HepG2 (cell line): Measurements from ENCODE around the gene CTNNA3. TPM values are rescaled to one million over a fixed set of nuclear protein-coding genes. Genes with fewer than 3 reads are reported as not detected.

Experiments used
- AKAP8 ChIP-seq: sonication (generic); formaldehyde crosslinking; IDR thresholded peaks from 2 replicates; pipeline ENCODE4 v1.5.1; 2020; ENCODE audit warnings: mild to moderate bottlenecking, missing genetic modification reagents
- ESRRA ChIP-seq: sonication (generic); formaldehyde crosslinking; IDR thresholded peaks from 2 replicates; pipeline ENCODE4 v1.5.1; 2020; ENCODE audit warnings: mild to moderate bottlenecking, low read depth, missing genetic modification reagents
- FOSL1 ChIP-seq: sonication (generic); formaldehyde crosslinking; IDR thresholded peaks from 2 replicates; pipeline ENCODE4 v1.9.0; 2021; ENCODE audit warnings: missing genetic modification reagents, borderline replicate concordance
- KLF13 ChIP-seq: sonication (generic); formaldehyde crosslinking; IDR thresholded peaks from 2 replicates; pipeline ENCODE4 v1.4.0; 2020; ENCODE audit warnings: mild to moderate bottlenecking, missing genetic modification reagents
- MYC ChIP-seq: sonication (generic); formaldehyde crosslinking; IDR thresholded peaks from 2 replicates; pipeline ENCODE4 v1.9.0; 2021; ENCODE audit warnings: missing genetic modification reagents, borderline replicate concordance
- SRSF1 ChIP-seq: fragments of 200-400 bp; formaldehyde crosslinking; optimal IDR thresholded peaks from 2 replicates; pipeline ENCODE3; 2017; ENCODE audit warnings: mild to moderate bottlenecking, low read depth, low read length, moderate library complexity
- ZNF101 ChIP-seq: sonication (generic); formaldehyde crosslinking; IDR thresholded peaks from 2 replicates; pipeline ENCODE4 v1.4.0; 2020; ENCODE audit warnings: mild to moderate bottlenecking, low read depth, missing genetic modification reagents, borderline replicate concordance
- polyA plus RNA-seq, 8 experiments: library from polyadenylated mRNA; depleted of rRNA in 3 of 8; stranded (reverse) in 7 of 8; unstranded in 1 of 8; fragments of >200 nt; fragmentation: Illumina TruSeq in 4 of 8; extraction: Trizol in 4 of 8; gene quantifications; 2 replicates each; pipeline versions ENCODE4 v1.2.1 to v1.2.3, GENCODE V29; 2011 to 2016; ENCODE audit warnings: low read depth in 4 of 8, missing spikeins in 1 of 8, mixed read lengths in 1 of 8; ENCODE audit not compliant: insufficient read depth in 1 of 8
- total RNA-seq, 5 experiments: library from RNA; depleted of rRNA; stranded (reverse); fragments of >200 nt; fragmentation: Illumina TruSeq; extraction: Trizol; gene quantifications; 2 replicates each; pipeline ENCODE4 v1.2.3, GENCODE V29; 2016; ENCODE audit warnings: low read depth in 1 of 5
- TF ChIP-seq, protein P1 (sequence below): sonication (generic); formaldehyde crosslinking; IDR thresholded peaks from one replicate; pipeline ENCODE4 v1.5.1; 2020; ENCODE audit warnings: mild to moderate bottlenecking, missing genetic modification reagents; ENCODE audit errors: not compliant biosample characterization
- TF ChIP-seq, protein P2 (sequence below): sonication (generic); formaldehyde crosslinking; IDR thresholded peaks from 2 replicates; pipeline ENCODE4 v1.5.0; 2020; ENCODE audit warnings: missing genetic modification reagents

CTNNA3 gene
- total and polyA plus RNA-seq, 2 of the 13 experiments (the other 11 are each of a cell fraction or from before 2014, with no cell fraction given) = not detected

DNA sequence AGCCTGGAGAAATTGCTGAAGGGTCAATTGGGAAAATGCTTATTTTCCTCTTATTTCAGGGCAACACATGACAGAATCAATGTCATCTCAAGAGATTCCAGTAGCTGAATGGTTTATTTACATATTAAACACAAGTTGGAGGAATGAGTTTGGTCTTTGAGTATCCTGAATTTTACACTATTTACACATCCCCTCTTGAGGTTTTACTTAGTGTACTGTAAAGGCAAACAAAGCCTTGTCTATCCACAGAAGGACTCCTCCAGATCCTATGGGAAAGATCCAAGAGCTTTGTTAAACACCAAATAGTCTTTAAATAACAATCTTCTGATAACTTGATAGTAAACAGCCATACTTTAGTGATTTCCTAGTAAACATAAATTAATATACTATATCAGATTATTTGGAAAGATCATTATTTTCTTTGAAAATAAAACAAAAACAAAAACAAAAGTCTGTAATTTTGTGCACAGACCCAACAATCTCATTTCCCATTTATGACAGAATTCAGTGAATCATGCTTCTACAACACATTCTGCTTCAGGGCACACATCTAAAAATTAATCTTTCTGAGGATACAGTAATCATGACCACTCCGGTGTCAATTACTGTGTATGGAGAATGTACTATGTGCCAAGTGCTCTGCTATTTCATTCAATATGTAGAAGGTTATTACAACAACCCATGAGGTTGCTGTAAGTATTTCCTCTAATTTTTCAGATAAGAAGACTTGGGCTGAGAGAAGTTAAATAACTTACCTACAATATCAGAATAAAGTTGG, 1345.2 kb downstream of the CTNNA3 start (continued):
- TF ChIP-seq, protein P1, sequence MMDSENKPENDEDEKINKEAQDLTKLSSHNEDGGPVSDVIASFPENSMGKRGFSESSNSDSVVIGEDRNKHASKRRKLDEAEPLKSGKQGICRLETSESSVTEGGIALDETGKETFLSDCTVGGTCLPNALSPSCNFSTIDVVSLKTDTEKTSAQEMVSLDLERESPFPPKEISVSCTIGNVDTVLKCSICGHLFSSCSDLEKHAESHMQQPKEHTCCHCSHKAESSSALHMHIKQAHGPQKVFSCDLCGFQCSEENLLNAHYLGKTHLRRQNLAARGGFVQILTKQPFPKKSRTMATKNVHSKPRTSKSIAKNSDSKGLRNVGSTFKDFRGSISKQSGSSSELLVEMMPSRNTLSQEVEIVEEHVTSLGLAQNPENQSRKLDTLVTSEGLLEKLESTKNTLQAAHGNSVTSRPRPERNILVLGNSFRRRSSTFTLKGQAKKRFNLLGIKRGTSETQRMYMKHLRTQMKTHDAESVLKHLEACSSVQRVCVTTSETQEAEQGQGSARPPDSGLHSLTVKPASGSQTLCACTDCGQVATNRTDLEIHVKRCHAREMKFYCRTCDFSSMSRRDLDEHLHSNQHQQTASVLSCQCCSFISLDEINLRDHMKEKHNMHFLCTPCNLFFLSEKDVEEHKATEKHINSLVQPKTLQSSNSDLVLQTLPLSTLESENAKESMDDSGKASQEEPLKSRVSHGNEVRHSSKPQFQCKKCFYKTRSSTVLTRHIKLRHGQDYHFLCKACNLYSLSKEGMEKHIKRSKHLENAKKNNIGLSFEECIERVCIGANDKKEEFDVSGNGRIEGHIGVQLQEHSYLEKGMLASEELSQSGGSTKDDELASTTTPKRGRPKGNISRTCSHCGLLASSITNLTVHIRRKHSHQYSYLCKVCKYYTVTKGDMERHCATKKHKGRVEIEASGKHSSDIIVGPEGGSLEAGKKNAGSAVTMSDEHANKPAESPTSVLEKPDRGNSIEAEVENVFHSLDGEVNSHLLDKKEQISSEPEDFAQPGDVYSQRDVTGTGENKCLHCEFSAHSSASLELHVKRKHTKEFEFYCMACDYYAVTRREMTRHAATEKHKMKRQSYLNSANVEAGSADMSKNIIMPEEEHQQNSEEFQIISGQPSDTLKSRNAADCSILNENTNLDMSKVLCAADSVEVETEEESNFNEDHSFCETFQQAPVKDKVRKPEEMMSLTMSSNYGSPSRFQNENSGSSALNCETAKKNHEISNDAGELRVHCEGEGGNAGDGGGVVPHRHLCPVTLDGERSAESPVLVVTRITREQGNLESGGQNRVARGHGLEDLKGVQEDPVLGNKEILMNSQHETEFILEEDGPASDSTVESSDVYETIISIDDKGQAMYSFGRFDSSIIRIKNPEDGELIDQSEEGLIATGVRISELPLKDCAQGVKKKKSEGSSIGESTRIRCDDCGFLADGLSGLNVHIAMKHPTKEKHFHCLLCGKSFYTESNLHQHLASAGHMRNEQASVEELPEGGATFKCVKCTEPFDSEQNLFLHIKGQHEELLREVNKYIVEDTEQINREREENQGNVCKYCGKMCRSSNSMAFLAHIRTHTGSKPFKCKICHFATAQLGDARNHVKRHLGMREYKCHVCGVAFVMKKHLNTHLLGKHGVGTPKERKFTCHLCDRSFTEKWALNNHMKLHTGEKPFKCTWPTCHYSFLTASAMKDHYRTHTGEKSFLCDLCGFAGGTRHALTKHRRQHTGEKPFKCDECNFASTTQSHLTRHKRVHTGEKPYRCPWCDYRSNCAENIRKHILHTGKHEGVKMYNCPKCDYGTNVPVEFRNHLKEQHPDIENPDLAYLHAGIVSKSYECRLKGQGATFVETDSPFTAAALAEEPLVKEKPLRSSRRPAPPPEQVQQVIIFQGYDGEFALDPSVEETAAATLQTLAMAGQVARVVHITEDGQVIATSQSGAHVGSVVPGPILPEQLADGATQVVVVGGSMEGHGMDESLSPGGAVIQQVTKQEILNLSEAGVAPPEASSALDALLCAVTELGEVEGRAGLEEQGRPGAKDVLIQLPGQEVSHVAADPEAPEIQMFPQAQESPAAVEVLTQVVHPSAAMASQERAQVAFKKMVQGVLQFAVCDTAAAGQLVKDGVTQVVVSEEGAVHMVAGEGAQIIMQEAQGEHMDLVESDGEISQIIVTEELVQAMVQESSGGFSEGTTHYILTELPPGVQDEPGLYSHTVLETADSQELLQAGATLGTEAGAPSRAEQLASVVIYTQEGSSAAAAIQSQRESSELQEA (CRISPR knock-in tag) = no peak
- TF ChIP-seq AKAP8 (CRISPR knock-in tag) (no peak), FOSL1 (CRISPR knock-in tag) (no peak), SRSF1 (no peak), MYC (CRISPR knock-in tag) (no peak), ESRRA (CRISPR knock-in tag) (no peak), ZNF101 (no peak), KLF13 (CRISPR knock-in tag) (no peak)
- TF ChIP-seq, protein P2, sequence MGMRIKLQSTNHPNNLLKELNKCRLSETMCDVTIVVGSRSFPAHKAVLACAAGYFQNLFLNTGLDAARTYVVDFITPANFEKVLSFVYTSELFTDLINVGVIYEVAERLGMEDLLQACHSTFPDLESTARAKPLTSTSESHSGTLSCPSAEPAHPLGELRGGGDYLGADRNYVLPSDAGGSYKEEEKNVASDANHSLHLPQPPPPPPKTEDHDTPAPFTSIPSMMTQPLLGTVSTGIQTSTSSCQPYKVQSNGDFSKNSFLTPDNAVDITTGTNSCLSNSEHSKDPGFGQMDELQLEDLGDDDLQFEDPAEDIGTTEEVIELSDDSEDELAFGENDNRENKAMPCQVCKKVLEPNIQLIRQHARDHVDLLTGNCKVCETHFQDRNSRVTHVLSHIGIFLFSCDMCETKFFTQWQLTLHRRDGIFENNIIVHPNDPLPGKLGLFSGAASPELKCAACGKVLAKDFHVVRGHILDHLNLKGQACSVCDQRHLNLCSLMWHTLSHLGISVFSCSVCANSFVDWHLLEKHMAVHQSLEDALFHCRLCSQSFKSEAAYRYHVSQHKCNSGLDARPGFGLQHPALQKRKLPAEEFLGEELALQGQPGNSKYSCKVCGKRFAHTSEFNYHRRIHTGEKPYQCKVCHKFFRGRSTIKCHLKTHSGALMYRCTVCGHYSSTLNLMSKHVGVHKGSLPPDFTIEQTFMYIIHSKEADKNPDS (CRISPR knock-in tag) = no peak
